GM23248 (cell line): ENCODE data around the gene SHROOM4.

Experiments
- EZH2 ChIP-seq: fragments of 200-600 bp; sonication (generic); IDR thresholded peaks from 2 replicates; pipeline ENCODE4 v1.6.1; 2018; ENCODE audit warnings: antibody characterized with exemption, mild to moderate bottlenecking; ENCODE audit not compliant: insufficient read depth, poor library complexity, severe bottlenecking
- EZH2phosphoT487 ChIP-seq: fragments of 200-600 bp; sonication (generic); IDR thresholded peaks from 2 replicates; pipeline ENCODE4 v1.6.1; 2018; ENCODE audit warnings: antibody characterized with exemption, moderate library complexity, mild to moderate bottlenecking, low read depth; ENCODE audit not compliant: insufficient read depth

GRCh38 chrX:50707405-50707804, 106.6 kb downstream of the SHROOM4 start:
- no peak for TF ChIP-seq EZH2
- TF ChIP-seq EZH2phosphoT487: no peak
